Gastrocnemius medialis (tissue), 4 donors: ENCODE results near the gene DMGDH.

Experiments
- CTCF ChIP-seq, 5 experiments: fragments of 450-650 bp in 3 of 5; fragments of 200-600 bp in 2 of 5; sonication (generic) in 2 of 5; IDR thresholded peaks in 4 of 5; conservative IDR thresholded peaks in 1 of 5; 1 replicate in 4 of 5; 2 replicates in 1 of 5; pipeline ENCODE4 v1.5.1; 2016 to 2019; ENCODE audit warnings: antibody characterized with exemption in 5 of 5, mild to moderate bottlenecking in 3 of 5, moderate library complexity in 3 of 5
- POLR2A ChIP-seq, 2 donors: fragments of 450-650 bp; IDR thresholded peaks; one replicate each; pipeline ENCODE4 v1.6.1; 2017; ENCODE audit warnings: antibody characterized with exemption in 2 of 2, mild to moderate bottlenecking in 2 of 2, moderate library complexity in 2 of 2

GRCh38 chr5:79007872-79008271 is 61.6 kb downstream of the DMGDH start:
- TF ChIP-seq CTCF (IDR thresholded peaks at IDR 0.05 in 4 of 5, conservative IDR thresholded peaks at IDR 0.05 in 1 of 5) = no peak
- TF ChIP-seq POLR2A (IDR thresholded peaks at IDR 0.05) = no peak
